ENCODE results near the gene SRSF12. TPM values are rescaled to one million over a fixed set of nuclear protein-coding genes. Genes with fewer than 3 reads are reported as not detected.

Gene SRSF12
- total and polyA plus RNA-seq, 4 donors, result 0.49 to 4.0 (median 0.67) TPM

GRCh38 chr6:89138173-89138572 lies 20.3 kb upstream of the SRSF12 start:
- no peak for TF ChIP-seq CTCF (IDR thresholded peaks at IDR 0.05; ENCODE audit: control extremely low read depth, extremely low read depth)
- Histone ChIP-seq H3K27ac (ENCODE audit: low read depth in 1 of 2, low read length in 1 of 2) (no peak overlapping the region), H3K36me3 (ENCODE audit: control insufficient read depth in 4 of 4, insufficient read depth in 4 of 4, low read length in 4 of 4) (peaks cover 0 to 2% (median 0%) of the 10 kb centered on the region in 4 donors), H3K4me3 (no peak overlapping the region), H3K4me1 (ENCODE audit: control insufficient read depth in 5 of 5, insufficient read depth in 5 of 5, low read length in 5 of 5) (no peaks in the 10 kb centered on the region), H3K9ac (ENCODE audit: insufficient read depth in 1 of 2, low read length in 2 of 2) (no peak overlapping the region), H3K27me3 (ENCODE audit: control insufficient read depth in 3 of 3, insufficient read depth in 3 of 3, low read length in 2 of 3) (no peaks in the 10 kb centered on the region), H3K9me3 (ENCODE audit: control insufficient read depth in 4 of 4, insufficient read depth in 3 of 4, low read length in 3 of 4) (no peaks in the 10 kb centered on the region)
- DNase-seq (no peak), ATAC-seq (ENCODE audit: insufficient read depth, low FRiP score) (no peak)
- 84 to 88% methylated on average over 2 of the region's 2 CpGs for WGBS, 2 donors

- H3K27me3 ChIP-seq (ENCODE audit: control insufficient read depth in 3 of 3, insufficient read depth in 3 of 3, low read length in 2 of 3), result no peaks in the 10 kb centered on the region
- H3K36me3 ChIP-seq (ENCODE audit: control insufficient read depth in 4 of 4, insufficient read depth in 4 of 4, low read length in 4 of 4), result no peaks in the 10 kb centered on the region
- no peak for DNase-seq
- WGBS, 2 donors, result 96% methylated on average over 3 of the region's 3 CpGs
- no peaks in the 10 kb centered on the region for H3K4me1 ChIP-seq (ENCODE audit: control insufficient read depth in 5 of 5, insufficient read depth in 5 of 5, low read length in 5 of 5)
- no peak for TF ChIP-seq CTCF (IDR thresholded peaks at IDR 0.05; ENCODE audit: control extremely low read depth, extremely low read depth)
- no peak for ATAC-seq (ENCODE audit: insufficient read depth, low FRiP score)
- no peak overlapping the region for H3K27ac ChIP-seq (ENCODE audit: low read depth in 1 of 2, low read length in 1 of 2)
- H3K4me3 ChIP-seq, result no peak overlapping the region
- no peak overlapping the region for H3K9ac ChIP-seq (ENCODE audit: insufficient read depth in 1 of 2, low read length in 2 of 2)
- peaks cover 0 to 2% (median 0%) of the 10 kb centered on the region in 4 donors for H3K9me3 ChIP-seq (ENCODE audit: control insufficient read depth in 4 of 4, insufficient read depth in 3 of 4, low read length in 3 of 4)
These were observed 16.9 kb upstream of the SRSF12 start for GRCh38 chr6:89134723-89135122.

- 91 to 94% methylated on average over 9 of the region's 9 CpGs for WGBS, 2 donors
These were observed 16.1 kb upstream of the SRSF12 start for GRCh38 chr6:89133981-89134380.

More at GRCh38 chr6:89133981-89134380, 16.1 kb upstream of the SRSF12 start:
- Histone ChIP-seq H3K36me3 (ENCODE audit: control insufficient read depth in 4 of 4, insufficient read depth in 4 of 4, low read length in 4 of 4) (no peaks in the 10 kb centered on the region), H3K27me3 (ENCODE audit: control insufficient read depth in 3 of 3, insufficient read depth in 3 of 3, low read length in 2 of 3) (no peaks in the 10 kb centered on the region), H3K27ac (ENCODE audit: low read depth in 1 of 2, low read length in 1 of 2) (no peak overlapping the region), H3K9ac (ENCODE audit: insufficient read depth in 1 of 2, low read length in 2 of 2) (no peak overlapping the region), H3K4me1 (ENCODE audit: control insufficient read depth in 5 of 5, insufficient read depth in 5 of 5, low read length in 5 of 5) (no peaks in the 10 kb centered on the region), H3K4me3 (no peak overlapping the region), H3K9me3 (ENCODE audit: control insufficient read depth in 4 of 4, insufficient read depth in 3 of 4, low read length in 3 of 4) (peaks cover 0 to 2% (median 0%) of the 10 kb centered on the region in 4 donors)
- no peak for DNase-seq
- ATAC-seq (ENCODE audit: insufficient read depth, low FRiP score), result no peak
- TF ChIP-seq CTCF (IDR thresholded peaks at IDR 0.05; ENCODE audit: control extremely low read depth, extremely low read depth), result no peak

All from lung (tissue), 12 donors.